SK-N-SH (cell line): Measurements from ENCODE around the gene MACROH2A2. TPM values are rescaled to one million over a fixed set of nuclear protein-coding genes. Genes with fewer than 3 reads are reported as not detected.

Source experiments
- CTCF ChIA-PET: fragments of 300-600, 350-600 bp; formaldehyde crosslinking; extraction: SDS; loops from one replicate; lab custom pipeline; 2021; lab: Yijun Ruan, JAX
- POLR2A ChIA-PET: fragments of 350-600 bp; sonication (Branson Sonifier 250); formaldehyde crosslinking; extraction: SDS; loops from one replicate; lab custom pipeline; 2020; ENCODE audit warnings: antibody characterized with exemption, inconsistent platforms; lab: Yijun Ruan, JAX
- DNase-seq: peaks from one replicate; pipeline ENCODE4 v3.0.0; 2012
- H2AFZ ChIP-seq: fragments of 200-600 bp; sonication (generic); 2 replicates; pipeline ENCODE4 v1.8.1; 2016; ENCODE audit warnings: antibody characterized with exemption, mild to moderate bottlenecking, low read depth
- H3F3A ChIP-seq: fragments of 200-600 bp; sonication (generic); replicated peaks from 2 replicates; pipeline ENCODE3; 2016; ENCODE audit warnings: antibody characterized with exemption, mild to moderate bottlenecking; ENCODE audit not compliant: insufficient read depth
- H3K27ac ChIP-seq, 2 experiments: fragments of 200-500 bp in 1 of 2; fragments of 200-600 bp in 1 of 2; sonication (Bioruptor generic) in 1 of 2; sonication (generic), shearing (Covaris generic) in 1 of 2; 2 replicates each; pipeline versions ENCODE4 v1.5.1 to v1.6.1; 2014 to 2016; ENCODE audit warnings: low read depth in 2 of 2, inconsistent platforms in 1 of 2, low read length in 1 of 2, mild to moderate bottlenecking in 1 of 2, mixed read lengths in 1 of 2
- H3K27me3 ChIP-seq: fragments of 200-600 bp; sonication (generic), shearing (Covaris generic); 2 replicates; pipeline ENCODE4 v1.6.1; 2016; ENCODE audit warnings: mixed run types; ENCODE audit not compliant: insufficient read depth
- H3K36me3 ChIP-seq, 2 experiments: fragments of 200-500 bp in 1 of 2; fragments of 200-600 bp in 1 of 2; sonication (Bioruptor generic) in 1 of 2; sonication (generic) in 1 of 2; replicated peaks in 1 of 2; 2 replicates each; pipeline versions ENCODE3 to v1.5.1; 2014 to 2016; ENCODE audit warnings: low read length in 1 of 2, mild to moderate bottlenecking in 1 of 2; ENCODE audit not compliant: insufficient read depth in 2 of 2, control insufficient read depth in 1 of 2
- H3K4me1 ChIP-seq, 2 experiments: fragments of 200-500 bp in 1 of 2; fragments of 200-600 bp in 1 of 2; sonication (Bioruptor generic) in 1 of 2; sonication (generic), shearing (Covaris generic) in 1 of 2; 2 replicates each; pipeline versions ENCODE4 v1.5.1 to v1.6.1; 2014 to 2016; ENCODE audit warnings: low read depth in 1 of 2, low read length in 1 of 2, mixed run types in 1 of 2; ENCODE audit not compliant: insufficient read depth in 2 of 2, control insufficient read depth in 1 of 2
- H3K4me2 ChIP-seq: fragments of 200-600 bp; sonication (generic), shearing (Covaris generic); 2 replicates; pipeline ENCODE4 v1.6.1; 2017; ENCODE audit warnings: mixed run types
- H3K4me3 ChIP-seq, 2 experiments: fragments of 200-500 bp in 1 of 2; fragments of 200-600 bp in 1 of 2; sonication (Bioruptor generic) in 1 of 2; sonication (generic), shearing (Covaris generic) in 1 of 2; 2 replicates each; pipeline versions ENCODE4 v1.5.1 to v1.8.1; 2014 to 2016; ENCODE audit warnings: low read depth in 2 of 2, inconsistent platforms in 1 of 2, low read length in 1 of 2, mild to moderate bottlenecking in 1 of 2, mixed read lengths in 1 of 2, moderate library complexity in 1 of 2
- H3K79me2 ChIP-seq: fragments of 200-600 bp; sonication (generic); 2 replicates; pipeline ENCODE4 v1.8.1; 2017; ENCODE audit warnings: mild to moderate bottlenecking; ENCODE audit not compliant: insufficient read depth
- H3K9ac ChIP-seq: fragments of 200-600 bp; sonication (generic); 2 replicates; pipeline ENCODE4 v1.6.1; 2017; ENCODE audit warnings: mixed run types
- H3K9me2 ChIP-seq: fragments of 200-600 bp; sonication (generic); 2 replicates; pipeline ENCODE4 v1.6.1; 2017; ENCODE audit warnings: mixed run types
- H3K9me3 ChIP-seq: fragments of 200-600 bp; sonication (generic); 2 replicates; pipeline ENCODE4 v1.6.1; 2017; ENCODE audit warnings: mixed run types, mild to moderate bottlenecking, moderate library complexity
- H4K20me1 ChIP-seq: fragments of 200-600 bp; sonication (generic); 2 replicates; pipeline ENCODE4 v1.6.1; 2017; ENCODE audit warnings: mild to moderate bottlenecking, mixed run types; ENCODE audit not compliant: insufficient read depth
- EP300 ChIP-seq, 2 experiments: IDR thresholded peaks; 2 replicates each; pipeline versions ENCODE4 v1.4.0 to v1.6.1; 2012; ENCODE audit warnings: borderline replicate concordance in 1 of 2, low read depth in 1 of 2, low read length in 1 of 2
- EZH2phosphoT487 ChIP-seq: fragments of 200-600 bp; sonication (generic); IDR thresholded peaks from 2 replicates; pipeline ENCODE4 v1.6.1; 2017; ENCODE audit warnings: low read depth, mixed run types, mild to moderate bottlenecking, antibody characterized with exemption, moderate library complexity, borderline replicate concordance
- FOXJ3 ChIP-seq: sonication (generic); formaldehyde crosslinking; IDR thresholded peaks from 2 replicates; pipeline ENCODE4 v1.5.1; 2020; ENCODE audit warnings: mild to moderate bottlenecking, missing genetic modification reagents
- GATA2 ChIP-seq: sonication (generic); formaldehyde crosslinking; IDR thresholded peaks from 2 replicates; pipeline ENCODE4 v1.5.0; 2020; ENCODE audit warnings: mild to moderate bottlenecking, missing genetic modification reagents
- MAX ChIP-seq: IDR thresholded peaks from 2 replicates; pipeline ENCODE4 v1.4.0; 2012; ENCODE audit warnings: low read depth
- MXI1 ChIP-seq: IDR thresholded peaks from 2 replicates; pipeline ENCODE4 v1.6.1; 2012; ENCODE audit warnings: mild to moderate bottlenecking, low read depth, low read length, improper control_type of control experiment
- NFIC ChIP-seq: IDR thresholded peaks from 2 replicates; pipeline ENCODE4 v1.4.0; 2012; ENCODE audit warnings: borderline replicate concordance
- NRF1 ChIP-seq: IDR thresholded peaks from 2 replicates; pipeline ENCODE4 v1.6.1; 2012; ENCODE audit warnings: low read depth, mild to moderate bottlenecking, low read length
- POLR2AphosphoS5 ChIP-seq: IDR thresholded peaks from 2 replicates; pipeline ENCODE4 v1.6.1; 2012; ENCODE audit warnings: low read depth, low read length
- RCOR1 ChIP-seq: fragments of 150-350 bp; IDR thresholded peaks from 2 replicates; pipeline ENCODE4 v1.6.1; 2017; ENCODE audit warnings: antibody characterized with exemption, low read length
- SMC3 ChIP-seq: IDR thresholded peaks from 2 replicates; pipeline ENCODE4 v1.6.1; 2012; ENCODE audit warnings: low read depth, low read length, improper control_type of control experiment
- TAF1 ChIP-seq: IDR thresholded peaks from 2 replicates; pipeline ENCODE4 v1.6.1; 2012; ENCODE audit warnings: low read depth, mild to moderate bottlenecking, low read length, moderate library complexity, borderline replicate concordance
- TEAD4 ChIP-seq: IDR thresholded peaks from 2 replicates; pipeline ENCODE4 v1.4.0; 2012; ENCODE audit warnings: mild to moderate bottlenecking, borderline replicate concordance; ENCODE audit not compliant: insufficient read depth
- YY1 ChIP-seq: IDR thresholded peaks from 2 replicates; pipeline ENCODE4 v1.4.0; 2012; ENCODE audit warnings: low read depth, mild to moderate bottlenecking
- ZBTB33 ChIP-seq: IDR thresholded peaks from 2 replicates; pipeline ENCODE4 v1.4.0; 2012; ENCODE audit warnings: low read depth, borderline replicate concordance
- WGBS: methylation state at CpG from one replicate; pipeline ENCODE4 v1.1.6; 2017; ENCODE audit warnings: low lambda C conversion rate; 5-methylcytosine and 5-hydroxymethylcytosine counted together
- polyA plus RNA-seq, 3 experiments: library from polyadenylated mRNA; depleted of rRNA; stranded (reverse); fragments of >200 nt; gene quantifications; 2 replicates each; pipeline ENCODE4 v1.2.3, GENCODE V29; 2012
- TF ChIP-seq, protein P1 (sequence below): fragments of 150-350 bp; IDR thresholded peaks from 2 replicates; pipeline ENCODE4 v1.6.1; 2016; ENCODE audit warnings: mild to moderate bottlenecking, low read depth, low read length
- TF ChIP-seq, protein P2 (sequence below): fragments of 150-350 bp; IDR thresholded peaks from 2 replicates; pipeline ENCODE4 v1.6.1; 2017; ENCODE audit warnings: antibody characterized with exemption, low read length, low read depth, borderline replicate concordance
- TF ChIP-seq, protein P3 (sequence below): IDR thresholded peaks from 2 replicates; pipeline ENCODE4 v1.4.0; 2012; ENCODE audit warnings: low read depth, borderline replicate concordance

The MACROH2A2 gene
- polyA plus RNA-seq, 1 of the 3 experiments (the other 2 are of a cell fraction): 28.9 TPM

GRCh38 chr10:70096705-70097420, 44.2 kb downstream of the MACROH2A2 start:
- H3K4me2 ChIP-seq: no peak overlapping the region
- CTCF ChIA-PET: interaction anchor here (1.4 to 16.8 kb wide), 3 partner anchors 10 to 42 kb away, joined by 4 to 184 read pairs (median 11); no protein-coding TSS in a partner anchor

GRCh38 chr10:70097459-70097858, 44.8 kb downstream of the MACROH2A2 start:
- Histone ChIP-seq H3K36me3 (peaks cover 17 to 61% of the 10 kb centered on the region in 2 experiments), H3K4me1 (no peaks in the 10 kb centered on the region), H2AFZ (no peak overlapping the region), H3K9me3 (no peaks in the 10 kb centered on the region), H3K79me2 (no peaks in the 10 kb centered on the region), H3K27me3 (no peaks in the 10 kb centered on the region), H4K20me1 (no peaks in the 10 kb centered on the region), H3K9me2 (no peaks in the 10 kb centered on the region), H3K9ac (no peak overlapping the region), H3K4me3 (no peak overlapping the region), H3K27ac (no peak overlapping the region), H3F3A (no peaks in the 10 kb centered on the region), H3K4me2 (no peak overlapping the region)
- DNase-seq: no peak
- CTCF ChIA-PET: interaction anchor here (1.5 to 16.8 kb wide), 3 partner anchors 10 to 44 kb away, joined by 4 to 184 read pairs (median 11); partner anchors contain the start of gene MACROH2A2
- POLR2A ChIA-PET: no interaction called here
- TF ChIP-seq RCOR1 (no peak), FOXJ3 (CRISPR knock-in tag) (no peak), SMC3 (no peak), EZH2phosphoT487 (no peak), POLR2AphosphoS5 (no peak), NRF1 (no peak), TAF1 (no peak), GATA2 (no peak), MAX (no peak), YY1 (no peak), MXI1 (no peak)
- TF ChIP-seq, protein P1, sequence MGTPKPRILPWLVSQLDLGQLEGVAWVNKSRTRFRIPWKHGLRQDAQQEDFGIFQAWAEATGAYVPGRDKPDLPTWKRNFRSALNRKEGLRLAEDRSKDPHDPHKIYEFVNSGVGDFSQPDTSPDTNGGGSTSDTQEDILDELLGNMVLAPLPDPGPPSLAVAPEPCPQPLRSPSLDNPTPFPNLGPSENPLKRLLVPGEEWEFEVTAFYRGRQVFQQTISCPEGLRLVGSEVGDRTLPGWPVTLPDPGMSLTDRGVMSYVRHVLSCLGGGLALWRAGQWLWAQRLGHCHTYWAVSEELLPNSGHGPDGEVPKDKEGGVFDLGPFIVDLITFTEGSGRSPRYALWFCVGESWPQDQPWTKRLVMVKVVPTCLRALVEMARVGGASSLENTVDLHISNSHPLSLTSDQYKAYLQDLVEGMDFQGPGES: no peak
- TF ChIP-seq, protein P2, sequence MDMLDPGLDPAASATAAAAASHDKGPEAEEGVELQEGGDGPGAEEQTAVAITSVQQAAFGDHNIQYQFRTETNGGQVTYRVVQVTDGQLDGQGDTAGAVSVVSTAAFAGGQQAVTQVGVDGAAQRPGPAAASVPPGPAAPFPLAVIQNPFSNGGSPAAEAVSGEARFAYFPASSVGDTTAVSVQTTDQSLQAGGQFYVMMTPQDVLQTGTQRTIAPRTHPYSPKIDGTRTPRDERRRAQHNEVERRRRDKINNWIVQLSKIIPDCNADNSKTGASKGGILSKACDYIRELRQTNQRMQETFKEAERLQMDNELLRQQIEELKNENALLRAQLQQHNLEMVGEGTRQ: no peak
- TF ChIP-seq, protein P3, sequence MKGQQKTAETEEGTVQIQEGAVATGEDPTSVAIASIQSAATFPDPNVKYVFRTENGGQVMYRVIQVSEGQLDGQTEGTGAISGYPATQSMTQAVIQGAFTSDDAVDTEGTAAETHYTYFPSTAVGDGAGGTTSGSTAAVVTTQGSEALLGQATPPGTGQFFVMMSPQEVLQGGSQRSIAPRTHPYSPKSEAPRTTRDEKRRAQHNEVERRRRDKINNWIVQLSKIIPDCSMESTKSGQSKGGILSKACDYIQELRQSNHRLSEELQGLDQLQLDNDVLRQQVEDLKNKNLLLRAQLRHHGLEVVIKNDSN: no peak

More at GRCh38 chr10:70096705-70097420, 44.2 kb downstream of the MACROH2A2 start:
- no peaks in the 10 kb centered on the region for H3K79me2 ChIP-seq
- 92% methylated on average over 5 of the region's 5 CpGs for WGBS
- no peaks in the 10 kb centered on the region for H3K9me2 ChIP-seq
- H3K27me3 ChIP-seq: no peaks in the 10 kb centered on the region
- H3K9me3 ChIP-seq: no peaks in the 10 kb centered on the region
- H3F3A ChIP-seq: no peaks in the 10 kb centered on the region
- H3K9ac ChIP-seq: no peak overlapping the region
- no peak for DNase-seq
- TF ChIP-seq EP300 (IDR thresholded peaks at IDR 0.05; ENCODE audit: borderline replicate concordance in 1 of 2, low read depth in 1 of 2, low read length in 1 of 2): no peak
- no peak for TF ChIP-seq FOXJ3 (CRISPR knock-in tag)
- TF ChIP-seq NFIC: no peak
- no peak for TF ChIP-seq SMC3
- no peak for TF ChIP-seq YY1
- TF ChIP-seq TEAD4: no peak
- no peak for TF ChIP-seq ZBTB33
- no peak overlapping the region for H2AFZ ChIP-seq
- no peak overlapping the region for H3K27ac ChIP-seq
- POLR2A ChIA-PET: no interaction called here
- no peak overlapping the region for H3K4me3 ChIP-seq
- no peaks in the 10 kb centered on the region for H4K20me1 ChIP-seq
- H3K4me1 ChIP-seq: no peaks in the 10 kb centered on the region
- peaks cover 15 to 61% of the 10 kb centered on the region in 2 experiments for H3K36me3 ChIP-seq
